D341Med (cell line): Measurements from ENCODE around the gene C7orf33.
"Not testable (repeated sequence)": the region's sequence is repeated elsewhere in the genome, so short reads cannot be mapped to it uniquely, and the experiment has no call there.

ENCODE experiments used
- DNase-seq: peaks from one replicate; pipeline ENCODE4 v3.0.0; 2012; ENCODE audit warnings: low spot score

C7orf33 gene

GRCh38 chr7:148590471-148590870 lies at the start of gene C7orf33:
C7orf33 (plus strand) TSS chr7:148590766; CDS start chr7:148590926, 160 bp downstream.
- DNase-seq, result peak; percentile 56

GRCh38 chr7:148541891-148542504 lies 48.6 kb upstream of the C7orf33 start:
- DNase-seq, result no peak

- no peak for DNase-seq
Observed at GRCh38 chr7:148543302-148543701, 47.3 kb upstream of the C7orf33 start.

- DNase-seq, result no peak
Observed at GRCh38 chr7:148545172-148545571, 45.4 kb upstream of the C7orf33 start.

- no peak for DNase-seq
Observed at GRCh38 chr7:148545932-148546331, 44.6 kb upstream of the C7orf33 start.

- no peak for DNase-seq
Observed at GRCh38 chr7:148546857-148547256, 43.7 kb upstream of the C7orf33 start.

- no peak for DNase-seq
Observed at GRCh38 chr7:148547951-148548350, 42.6 kb upstream of the C7orf33 start.

GRCh38 chr7:148553979-148554378 lies 36.6 kb upstream of the C7orf33 start:
- DNase-seq, result no peak

GRCh38 chr7:148556892-148557291 lies 33.7 kb upstream of the C7orf33 start:
- DNase-seq, result no peak

- DNase-seq, result no peak
Observed at GRCh38 chr7:148558914-148559313, 31.7 kb upstream of the C7orf33 start.

GRCh38 chr7:148561099-148561498 lies 29.5 kb upstream of the C7orf33 start:
- DNase-seq, result no peak

GRCh38 chr7:148563583-148564274 lies 26.8 kb upstream of the C7orf33 start:
- DNase-seq, result no peak

- not testable (repeated sequence) for DNase-seq
Observed at GRCh38 chr7:148564275-148564951, 26.2 kb upstream of the C7orf33 start.

GRCh38 chr7:148566736-148567135 lies 23.8 kb upstream of the C7orf33 start:
- DNase-seq, result no peak

GRCh38 chr7:148567524-148567923 lies 23.0 kb upstream of the C7orf33 start:
- DNase-seq, result no peak

GRCh38 chr7:148570510-148570909 lies 20.1 kb upstream of the C7orf33 start:
- DNase-seq, result no peak

- DNase-seq, result not testable (repeated sequence)
Observed at GRCh38 chr7:148570973-148571372, 19.6 kb upstream of the C7orf33 start.

GRCh38 chr7:148571381-148571780 lies 19.2 kb upstream of the C7orf33 start:
- no peak for DNase-seq

GRCh38 chr7:148572067-148572522 lies 18.5 kb upstream of the C7orf33 start:
- DNase-seq, result no peak

GRCh38 chr7:148573581-148573980 lies 17.0 kb upstream of the C7orf33 start:
- not testable (repeated sequence) for DNase-seq

- peak; percentile 81 for DNase-seq
Observed at GRCh38 chr7:148575640-148576411, 14.7 kb upstream of the C7orf33 start.

- no peak for DNase-seq
Observed at GRCh38 chr7:148579366-148579765, 11.2 kb upstream of the C7orf33 start.
